GM12878 (cell line): ENCODE data around the gene S100A9. TPM values are rescaled to one million over a fixed set of nuclear protein-coding genes. Genes with fewer than 3 reads are reported as not detected.

Experiments
- ATAC-seq: fragments of 200-7000 bp; cut with Tn5 transposase; 3 replicates; pipeline ENCODE4 v1.9.1; 2020; ENCODE audit warnings: mild to moderate bottlenecking, moderate library complexity
- BruUV-seq: library from RNA; stranded (reverse); fragments of 400-500 nt; replicated peaks from 2 replicates; lab custom pipeline; 2021; lab: Mats Ljungman, UMichigan
- CTCF ChIA-PET: fragments of 300-600 bp; sonication (Branson Sonifier 250); formaldehyde crosslinking; extraction: SDS; loops from one replicate; lab custom pipeline; 2021; ENCODE audit warnings: inconsistent platforms; lab: Yijun Ruan, JAX
- POLR2A ChIA-PET: fragments of 350-600 bp; formaldehyde crosslinking; extraction: SDS; loops from one replicate; lab custom pipeline; 2021; ENCODE audit warnings: inconsistent platforms; lab: Charles Lee
- RAD21 ChIA-PET: fragments of 300-600 bp; sonication (Branson Sonifier 250); formaldehyde crosslinking; loops from one replicate; lab custom pipeline; 2023; ENCODE audit warnings: antibody characterized with exemption; ENCODE audit not compliant: unreplicated experiment; lab: Charles Lee
- SMC1A ChIA-PET: fragments of 300-600 bp; sonication (Branson Sonifier 250); formaldehyde crosslinking; loops from one replicate; lab custom pipeline; 2023; ENCODE audit not compliant: unreplicated experiment, uncharacterized antibody; lab: Charles Lee
- DNase-seq: peaks from one replicate; pipeline ENCODE4 v3.0.0-alpha.2; 2011; ENCODE audit warnings: low read depth, low spot score
- FAIRE-seq: peaks from 3 replicates; lab custom pipeline; 2011; peaks lifted over from hg19 to GRCh38; lab: Jason Lieb, UNC
- H2AFZ ChIP-seq: 2 replicates; pipeline ENCODE4 v1.6.0; 2011; ENCODE audit warnings: low read depth, low read length, control low read depth; ENCODE audit not compliant: control insufficient read depth
- H3K27ac ChIP-seq: 2 replicates; pipeline ENCODE4 v1.5.1; 2011; ENCODE audit warnings: control low read depth; ENCODE audit not compliant: control insufficient read depth, insufficient read depth
- H3K27me3 ChIP-seq, 2 experiments: replicated peaks in 1 of 2; 2 replicates each; pipeline versions ENCODE4 v1.6.0 to v1.6.1; 2011; ENCODE audit warnings: low read length in 1 of 2; ENCODE audit not compliant: control insufficient read depth in 2 of 2, insufficient read depth in 2 of 2
- H3K36me3 ChIP-seq, 2 experiments: 2 replicates each; pipeline ENCODE4 v1.5.1; 2011; ENCODE audit warnings: low read length in 1 of 2; ENCODE audit not compliant: control insufficient read depth in 2 of 2, insufficient read depth in 2 of 2
- H3K4me1 ChIP-seq: 2 replicates; pipeline ENCODE4 v1.6.1; 2011; ENCODE audit warnings: mild to moderate bottlenecking, low read length, moderate library complexity, mixed read lengths; ENCODE audit not compliant: control insufficient read depth, insufficient read depth
- H3K4me2 ChIP-seq: 2 replicates; pipeline ENCODE4 v1.6.0; 2011; ENCODE audit warnings: control low read depth; ENCODE audit not compliant: control insufficient read depth, insufficient read depth
- H3K4me3 ChIP-seq: fragments of 200-600 bp; sonication (generic); 2 replicates; pipeline ENCODE4 v1.5.1; 2016
- H3K79me2 ChIP-seq: 2 replicates; pipeline ENCODE4 v1.6.0; 2011; ENCODE audit warnings: low read length; ENCODE audit not compliant: control insufficient read depth, insufficient read depth
- H3K9ac ChIP-seq: 2 replicates; pipeline ENCODE4 v1.8.0; 2011; ENCODE audit warnings: low read length, control low read depth, mixed read lengths; ENCODE audit not compliant: control insufficient read depth, insufficient read depth
- H3K9me3 ChIP-seq: replicated peaks from 3 replicates; pipeline ENCODE4 v1.5.1; 2011; ENCODE audit warnings: mild to moderate bottlenecking, low read length; ENCODE audit not compliant: control insufficient read depth, insufficient read depth
- H4K20me1 ChIP-seq: 2 replicates; pipeline ENCODE4 v1.6.0; 2011; ENCODE audit not compliant: control insufficient read depth, insufficient read depth
- BCL11A ChIP-seq: IDR thresholded peaks from 2 replicates; pipeline ENCODE4 v1.6.1; 2011; ENCODE audit warnings: low read depth, low read length
- CBX5 ChIP-seq: sonication (generic); IDR thresholded peaks from 2 replicates; pipeline ENCODE4 v1.6.1; 2016; ENCODE audit warnings: low read depth, moderate library complexity, mild to moderate bottlenecking, inconsistent platforms
- HDAC2 ChIP-seq: fragments of 200-600 bp; sonication (generic); IDR thresholded peaks from 2 replicates; pipeline ENCODE4 v1.6.1; 2017
- HSF1 ChIP-seq: fragments of 150-350 bp; IDR thresholded peaks from 2 replicates; pipeline ENCODE4 v1.6.1; 2014; ENCODE audit warnings: mild to moderate bottlenecking, low read depth, low read length
- NR2C1 ChIP-seq: fragments of 450-650 bp; IDR thresholded peaks from 2 replicates; pipeline ENCODE4 v1.6.1; 2017; ENCODE audit warnings: antibody characterized with exemption, mild to moderate bottlenecking, moderate library complexity
- PML ChIP-seq: IDR thresholded peaks from 2 replicates; pipeline ENCODE4 v1.6.1; 2012; ENCODE audit warnings: low read length, inconsistent platforms
- PRDM15 ChIP-seq: fragments of 450-650 bp; formaldehyde crosslinking; IDR thresholded peaks from 2 replicates; pipeline ENCODE4 v1.4.0; 2020; ENCODE audit warnings: mild to moderate bottlenecking, moderate library complexity
- RELA ChIP-seq: fragments of 450-650 bp; IDR thresholded peaks from 2 replicates; pipeline ENCODE4 v1.8.0; 2014; ENCODE audit warnings: borderline replicate concordance; ENCODE audit not compliant: partially characterized antibody
- SIX5 ChIP-seq: IDR thresholded peaks from 2 replicates; pipeline ENCODE4 v1.6.1; 2011; ENCODE audit warnings: mild to moderate bottlenecking, low read depth, low read length, moderate library complexity; ENCODE audit not compliant: severe bottlenecking
- SRF ChIP-seq, 2 experiments: IDR thresholded peaks; 2 replicates each; pipeline ENCODE4 v1.6.1; 2011; ENCODE audit warnings: low read depth in 2 of 2, low read length in 2 of 2, mild to moderate bottlenecking in 1 of 2, moderate library complexity in 1 of 2
- SUPT20H ChIP-seq: IDR thresholded peaks from 2 replicates; pipeline ENCODE4 v1.6.1; 2011; ENCODE audit warnings: low read depth, mild to moderate bottlenecking, low read length, moderate library complexity, borderline replicate concordance; ENCODE audit not compliant: control insufficient read depth
- whole genome bisulfite sequencing: methylation state at CpG from one replicate; pipeline ENCODE4 v1.1.6; 2016; ENCODE audit warnings: low lambda C conversion rate; ENCODE audit not compliant: insufficient replicate concordance, insufficient coverage; ENCODE audit errors: missing lambda C conversion rate; 5-methylcytosine and 5-hydroxymethylcytosine counted together
- in situ Hi-C: fragments of 300-500 bp; cut with MboI; formaldehyde crosslinking; loops from 9 replicates; pipeline ENCODE4 v1.14.3; 2018; ENCODE audit warnings: mixed read lengths
- intact Hi-C: fragments of 100-400 bp; cut with micrococcal nuclease; formaldehyde crosslinking; loops from one replicate; pipeline ENCODE4 v1.14.2; 2022; ENCODE audit not compliant: unreplicated experiment
- polyA plus RNA-seq, 11 experiments: library from polyadenylated mRNA; depleted of rRNA in 4 of 11; unstranded in 6 of 11; stranded (reverse) in 5 of 11; fragments of >200 nt; fragmentation: Nextera tagmentation in 4 of 11; fragmentation: Illumina TruSeq in 1 of 11; extraction: Ambion mirVana in 4 of 11; extraction: Trizol in 1 of 11; gene quantifications; 1 replicate in 1 of 11; 2 replicates in 10 of 11; pipeline versions ENCODE4 v1.2.1 to v1.2.3, GENCODE V29; 2011 to 2016; ENCODE audit warnings: inconsistent platforms in 2 of 11, missing spikeins in 2 of 11, low read depth in 1 of 11
- total RNA-seq, 4 experiments: library from RNA; depleted of rRNA in 3 of 4; stranded (reverse); fragments of >200 nt in 3 of 4; fragmentation: Illumina TruSeq in 1 of 4; extraction: Trizol in 1 of 4; gene quantifications; 2 replicates each; pipeline versions ENCODE4 v1.2.1 to v1.2.3, GENCODE V29; 2013 to 2021

S100A9 gene
- total and polyA plus RNA-seq, 10 of the 15 experiments (the other 5 are each of a cell fraction or from before 2014, with no cell fraction given): 0.22 to 1.7 (median 0.49) TPM; not detected in 3

GRCh38 chr1:153396461-153396860 lies 38.8 kb downstream of the S100A9 start:
- no peak overlapping the region for H3K9ac ChIP-seq
- no peaks in the 10 kb centered on the region for H4K20me1 ChIP-seq
- no peak overlapping the region for H3K27ac ChIP-seq
- H3K4me1 ChIP-seq: no peaks in the 10 kb centered on the region
- DNase-seq (no peak), ATAC-seq (no peak)
- intact Hi-C loops (no loop called here), in situ Hi-C loops (no loop called here)
- no TSS peak for BruUV-seq
- H3K36me3 ChIP-seq: no peaks in the 10 kb centered on the region
- peaks cover 0 to 3% of the 10 kb centered on the region in 2 experiments; a peak in 3 of 4 replicates for H3K27me3 ChIP-seq
- RAD21 ChIA-PET: no interaction called here
- no peak for TF ChIP-seq PML
- TF ChIP-seq NR2C1: no peak
- TF ChIP-seq CBX5: no peak
- no peak for TF ChIP-seq RELA
- TF ChIP-seq, all 136 proteins: peak for 0
- SMC1A ChIA-PET: no interaction called here
- H3K4me3 ChIP-seq: no peak overlapping the region
- H3K4me2 ChIP-seq: no peak overlapping the region
- H3K79me2 ChIP-seq: no peaks in the 10 kb centered on the region
- no peaks in the 10 kb centered on the region for H3K9me3 ChIP-seq
- POLR2A ChIA-PET: interaction anchor here (0.6 kb wide), 1 partner anchor 39 kb away, joined by 3 read pairs; no protein-coding TSS in a partner anchor
- CTCF ChIA-PET: interaction anchor here (0.9 to 1.0 kb wide), 3 partner anchors 8 to 98 kb away, joined by 3 to 5 read pairs (median 3); no protein-coding TSS in a partner anchor
- WGBS: 24% methylated on average over 6 of the region's 6 CpGs
- H2AFZ ChIP-seq: no peak overlapping the region
- FAIRE-seq: no peak

GRCh38 chr1:153397051-153397923 lies 39.6 kb downstream of the S100A9 start:
- Histone ChIP-seq H4K20me1 (no peaks in the 10 kb centered on the region), H3K9me3 (no peaks in the 10 kb centered on the region), H3K36me3 (no peaks in the 10 kb centered on the region), H2AFZ (no peak overlapping the region), H3K4me3 (no peak overlapping the region), H3K4me1 (no peaks in the 10 kb centered on the region), H3K27ac (no peak overlapping the region), H3K79me2 (no peaks in the 10 kb centered on the region), H3K4me2 (no peak overlapping the region), H3K27me3 (peaks cover 0 to 5% of the 10 kb centered on the region in 2 experiments; a peak in 3 of 4 replicates), H3K9ac (no peak overlapping the region)
- ATAC-seq (no peak), FAIRE-seq (no peak), DNase-seq (no peak)
- ChIA-PET CTCF (no interaction called here), SMC1A (no interaction called here), POLR2A (no interaction called here), RAD21 (no interaction called here)
- intact Hi-C loops (no loop called here), in situ Hi-C loops (no loop called here)
- BruUV-seq: no TSS peak
- 21% methylated on average over 19 of the region's 19 CpGs for WGBS
- TF ChIP-seq SIX5: no peak
- TF ChIP-seq SRF (IDR thresholded peaks at IDR 0.05; ENCODE audit: low read depth in 2 of 2, low read length in 2 of 2): no peak
- TF ChIP-seq HSF1: no peak
- no peak for TF ChIP-seq PRDM15 (CRISPR knock-in tag)
- TF ChIP-seq HDAC2: no peak
- TF ChIP-seq SUPT20H: no peak
- no peak for TF ChIP-seq BCL11A
